NCI-H774 (cell line): Measurements from ENCODE around the gene RBBP4.
"Not testable (repeated sequence)": the region's sequence is repeated elsewhere in the genome, so short reads cannot be mapped to it uniquely, and the experiment has no call there.

Experiments used
- DNase-seq: peaks from one replicate; lab custom pipeline; 2025; lab: John Stamatoyannopoulos, UW

RBBP4 gene

DNA sequence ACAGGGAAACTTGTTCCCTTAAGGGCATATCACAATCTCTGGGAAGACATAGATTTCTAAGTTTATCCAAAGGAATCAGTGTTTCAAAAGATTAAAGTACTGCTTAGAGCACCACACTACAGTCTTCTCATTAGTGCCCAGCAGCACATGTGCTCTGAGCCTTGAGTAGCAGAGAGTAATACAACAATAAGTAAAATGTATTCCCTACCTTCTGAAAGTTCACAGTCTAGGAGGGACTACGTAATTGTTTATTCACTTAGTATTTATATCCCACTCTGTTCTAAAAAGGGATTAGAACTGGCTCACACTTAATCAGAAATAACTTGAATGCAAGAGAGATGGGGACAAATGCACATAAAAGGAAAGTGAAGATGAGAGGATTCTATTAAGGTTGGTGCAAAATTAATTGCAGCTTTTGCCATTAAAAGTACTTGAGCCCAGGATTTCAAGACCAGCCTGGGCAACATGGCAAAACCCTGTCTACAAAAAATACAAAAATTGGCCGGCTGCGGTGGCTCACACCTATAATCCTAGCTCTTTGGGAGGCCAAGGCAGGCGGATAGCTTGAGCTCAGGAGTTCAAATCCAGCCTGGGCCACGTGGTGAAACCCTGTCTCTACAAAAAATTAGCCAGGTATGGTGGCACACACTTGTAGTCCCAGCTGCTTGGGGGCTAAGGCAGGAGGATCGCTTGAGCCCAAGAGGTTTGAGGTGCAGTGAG is 42.6 kb downstream of the RBBP4 start:
- DNase-seq: no peak

DNA sequence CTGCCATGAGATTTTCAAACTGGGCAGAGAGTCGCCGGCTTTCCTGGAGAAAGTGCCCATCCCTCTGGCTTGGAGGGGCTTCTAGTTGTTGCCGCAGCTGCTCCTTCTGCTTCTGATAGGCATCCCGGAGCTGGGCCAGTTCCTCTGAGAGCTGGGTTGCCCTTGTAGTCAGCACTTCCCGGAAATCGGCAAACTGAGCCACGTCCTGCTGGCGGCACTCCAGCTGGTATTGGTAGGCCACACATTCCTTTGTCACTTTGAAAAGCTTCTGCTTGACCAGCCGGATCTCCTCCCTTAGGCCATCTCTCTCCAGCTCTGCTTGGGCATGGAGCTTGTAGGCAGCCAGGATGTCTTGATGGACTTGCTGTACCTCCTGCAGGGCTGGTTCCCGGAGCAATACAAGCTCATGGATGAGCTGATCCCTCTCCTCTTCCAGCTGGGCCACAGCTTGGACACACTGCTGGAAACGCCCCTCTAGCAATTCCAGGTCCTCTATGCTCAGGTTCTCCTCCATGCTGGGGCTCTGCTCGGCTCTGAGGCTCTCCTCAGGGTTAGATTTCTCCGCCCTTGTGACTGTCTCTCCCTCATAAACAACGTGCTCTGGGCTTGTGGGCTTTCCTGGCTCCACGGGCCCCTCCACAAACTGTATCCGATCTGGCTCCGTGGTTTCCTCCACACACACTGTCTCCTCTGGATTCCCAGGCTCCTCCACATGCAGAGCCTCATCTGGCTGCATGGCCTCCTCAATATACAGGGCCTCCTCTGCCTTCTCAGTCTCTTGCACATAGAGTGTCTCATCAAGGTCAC is 44.3 kb downstream of the RBBP4 start:
- DNase-seq: no peak

DNA sequence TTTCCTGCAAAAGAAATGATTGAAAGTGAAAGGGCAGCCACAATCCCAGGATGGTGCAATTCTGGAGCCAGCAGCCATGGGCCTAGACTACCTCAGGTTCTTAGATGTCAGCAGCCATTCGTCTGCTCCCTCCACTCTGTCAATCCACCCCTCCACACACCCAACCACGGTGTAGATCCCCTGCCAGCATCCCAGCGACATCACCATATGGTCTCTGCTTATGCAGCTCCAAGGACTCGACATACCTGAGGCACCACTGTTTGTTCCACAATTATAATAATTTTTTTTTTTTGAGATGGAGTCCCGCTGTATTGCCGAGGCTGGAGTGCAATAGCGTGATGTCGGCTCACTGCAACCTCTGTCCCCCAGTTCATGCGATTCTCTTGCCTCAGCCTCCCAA is 45.0 kb downstream of the RBBP4 start:
- no peak for DNase-seq

DNA sequence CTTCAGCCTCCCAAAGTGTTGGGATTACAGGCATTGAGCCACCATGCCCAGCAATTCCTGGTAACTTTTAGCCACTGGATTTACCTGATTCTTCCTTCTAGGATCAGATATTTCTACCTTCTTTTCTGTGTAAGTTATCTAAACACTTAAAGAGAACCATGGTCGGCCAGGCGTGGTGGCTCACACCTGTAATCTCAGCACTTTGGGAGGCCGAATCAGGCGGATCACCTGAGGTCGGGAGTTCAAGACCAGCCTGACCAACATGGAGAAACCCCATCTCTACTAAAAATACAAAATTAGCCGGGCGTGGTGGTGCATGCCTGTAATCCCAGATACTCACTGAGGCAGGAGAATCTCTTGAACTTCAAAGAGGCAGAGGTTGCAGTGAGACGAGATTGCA is 46.0 kb downstream of the RBBP4 start:
- not testable (repeated sequence) for DNase-seq

DNA sequence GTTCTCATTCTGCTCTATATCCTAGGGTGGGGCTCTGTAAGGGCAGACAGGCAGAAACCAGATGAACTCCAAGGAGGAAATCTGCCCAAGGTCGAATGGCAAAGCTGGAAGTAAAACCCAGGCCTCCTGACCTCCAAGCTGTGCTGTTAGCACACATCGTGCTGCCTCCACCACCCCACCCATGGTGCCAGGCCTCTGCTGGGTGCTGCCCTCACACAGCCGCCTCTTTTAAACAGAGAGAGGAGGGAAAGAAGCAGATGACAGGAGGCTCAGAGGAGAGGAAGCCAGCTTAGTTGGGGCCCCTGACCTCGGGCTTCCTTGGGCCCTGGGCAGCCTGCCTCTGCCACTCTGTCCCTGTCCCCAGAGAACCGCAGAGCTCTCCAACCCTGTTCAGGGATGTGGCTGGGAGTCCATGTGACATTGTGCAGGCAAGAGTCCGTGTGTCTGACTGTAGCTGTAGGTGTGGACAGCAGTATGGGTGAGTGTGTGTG is 50.5 kb downstream of the RBBP4 start:
- DNase-seq: no peak

DNA sequence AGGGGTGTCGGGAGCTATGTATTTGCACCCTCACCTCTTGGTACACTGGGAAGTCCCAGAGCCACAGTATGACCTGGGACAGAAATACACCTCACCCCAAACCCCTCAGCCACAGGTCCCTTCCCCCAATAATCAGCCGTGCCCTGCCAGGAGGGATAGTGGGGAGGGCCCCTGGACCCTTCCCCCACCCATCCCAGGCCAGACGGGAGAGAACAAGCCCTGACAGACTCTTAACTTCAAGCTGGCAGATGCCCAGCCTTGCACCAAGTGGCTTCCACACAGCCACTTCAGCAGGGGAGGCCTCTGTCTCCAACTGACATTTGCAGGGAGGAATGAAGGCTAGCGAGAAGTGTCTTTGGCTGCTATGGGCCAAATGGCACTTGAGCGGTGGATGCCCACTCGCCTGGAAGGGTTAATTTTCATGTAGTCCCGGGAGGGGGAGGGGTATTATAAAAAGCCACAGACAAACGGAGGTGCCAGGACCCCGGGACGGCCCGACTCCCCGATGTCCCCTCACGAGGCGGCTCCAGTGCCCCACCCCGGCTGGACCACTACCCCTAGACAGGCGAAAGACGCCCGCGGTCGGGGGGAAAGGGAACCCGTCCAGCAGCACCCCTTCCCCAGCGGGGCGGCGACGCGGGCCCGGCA is 51.1 kb downstream of the RBBP4 start:
- no peak for DNase-seq

DNA sequence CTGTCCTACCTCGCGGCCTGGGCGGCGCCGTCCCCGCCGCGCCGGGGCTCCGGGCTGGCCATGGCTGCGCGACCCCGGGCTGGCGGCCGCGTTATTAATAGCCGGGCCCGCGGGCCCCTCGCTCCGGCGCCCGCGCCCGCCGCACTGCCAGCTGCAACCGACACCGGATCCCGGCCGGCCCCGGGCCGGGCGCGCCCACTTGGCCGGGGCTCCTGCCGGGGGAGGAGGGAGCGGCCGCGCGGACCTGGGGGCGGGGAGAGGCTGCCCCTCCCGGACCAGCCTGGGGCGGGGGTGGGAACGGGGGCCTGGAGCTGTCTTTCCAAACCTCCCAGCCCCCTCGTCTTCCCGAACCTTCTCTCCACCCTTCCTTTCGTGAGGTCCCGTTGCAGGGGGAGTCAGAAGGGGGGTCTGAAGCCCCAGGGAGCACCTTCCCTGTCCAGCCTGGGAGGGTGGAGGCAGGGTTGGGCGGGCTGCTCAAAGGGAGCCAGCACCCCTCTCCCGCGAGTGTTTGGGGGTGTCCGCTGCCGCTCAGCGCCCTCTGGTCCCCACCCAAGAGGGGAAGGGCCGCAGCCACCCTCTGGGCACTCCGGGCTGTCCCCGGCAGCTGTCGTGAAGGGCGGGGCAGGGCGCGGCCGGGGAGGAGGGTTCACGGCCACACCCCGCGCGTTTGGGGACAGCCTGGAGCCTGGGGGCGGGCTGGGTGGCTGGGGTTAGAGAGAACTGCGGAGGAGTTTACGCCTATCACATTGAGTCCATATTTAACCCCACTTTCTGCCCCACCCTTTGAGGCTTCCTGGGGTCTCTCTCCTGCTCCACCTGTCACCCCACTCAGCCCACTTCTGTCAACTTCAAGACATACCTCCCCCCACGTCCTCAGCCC is 51.8 kb downstream of the RBBP4 start, which contains the start of gene SYNC:
SYNC (minus strand) TSS at position 172 of the 880 bp plus-strand sequence; CDS start at position 62, 110 bp downstream.
- DNase-seq: no peak

DNA sequence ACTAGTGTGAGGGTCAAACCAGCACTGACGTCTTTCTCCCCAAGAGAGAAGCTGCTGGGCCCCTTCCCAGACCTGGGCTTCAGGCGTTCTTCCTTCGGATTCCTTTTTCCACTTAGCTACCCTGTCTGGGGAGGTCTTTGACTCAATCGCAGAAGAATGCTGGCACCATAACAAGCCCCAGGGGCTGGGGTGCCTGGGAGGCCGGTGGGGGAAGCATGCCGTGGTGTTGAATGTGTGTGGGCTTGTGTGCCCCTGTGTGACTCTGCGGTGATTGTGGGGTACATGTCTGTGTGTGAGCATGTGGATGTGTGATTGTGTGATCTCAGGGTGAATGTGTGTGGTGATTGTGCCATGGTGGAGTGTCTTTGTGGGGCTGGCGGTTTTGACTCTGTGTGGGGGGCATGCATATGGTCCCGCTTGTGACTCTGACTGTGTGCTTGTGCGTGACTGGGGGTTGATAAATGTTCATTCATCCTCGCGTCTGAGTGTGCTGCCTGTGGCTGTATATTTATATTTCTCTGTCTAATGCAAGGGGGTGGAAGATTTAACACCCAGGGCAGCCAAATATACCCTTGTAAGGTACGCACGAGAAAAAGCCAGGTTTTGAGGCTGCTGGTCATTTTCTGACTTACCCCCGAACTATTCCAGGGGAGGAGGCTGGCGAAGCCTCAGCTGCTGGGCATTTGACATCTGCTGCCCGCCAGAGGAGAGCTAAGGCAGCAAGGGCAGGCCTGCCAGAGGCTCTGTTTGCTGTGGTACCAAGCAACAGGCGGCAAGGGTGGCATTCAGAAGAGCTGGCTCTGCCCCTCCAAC is 52.7 kb downstream of the RBBP4 start:
- no peak for DNase-seq

DNA sequence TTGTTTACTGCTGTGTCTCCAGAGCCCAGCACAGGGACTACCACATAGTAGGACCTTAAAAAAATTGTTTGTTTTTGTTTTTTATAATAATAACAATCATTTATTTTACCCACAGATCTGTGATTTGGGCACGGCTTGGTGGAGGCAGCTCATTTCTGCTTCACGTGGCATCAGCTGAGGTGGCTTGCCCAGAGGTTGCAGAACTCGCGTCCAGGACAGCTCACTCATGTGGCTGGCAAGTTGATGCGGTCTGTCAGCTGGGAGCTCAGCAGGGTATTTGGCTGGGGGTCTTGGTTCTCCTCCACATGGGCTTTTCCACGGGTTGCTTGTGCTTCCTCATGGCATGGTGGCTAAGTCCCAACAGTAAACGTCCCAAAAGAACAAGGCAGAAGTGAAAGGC is 54.5 kb downstream of the RBBP4 start:
- no peak for DNase-seq

DNA sequence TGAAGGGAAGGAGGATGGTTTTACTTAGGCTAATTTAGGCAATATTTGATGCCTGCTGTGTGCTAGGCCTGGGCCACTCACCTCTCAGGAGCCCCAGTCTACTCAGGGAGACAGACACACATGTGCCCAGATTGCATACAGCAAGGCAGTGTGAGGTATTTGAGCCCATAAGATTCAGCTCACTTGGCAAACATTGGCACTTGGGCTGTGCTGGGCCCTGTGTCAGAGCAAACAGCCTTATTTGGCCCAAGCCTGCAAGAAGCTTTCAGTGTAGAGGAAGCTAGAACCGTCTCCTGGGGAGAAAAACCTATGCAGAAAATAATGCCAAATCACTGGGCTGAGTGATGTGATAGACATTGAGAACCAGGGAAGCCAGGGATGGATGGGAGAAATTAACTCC is 55.5 kb downstream of the RBBP4 start:
- DNase-seq: no peak

DNA sequence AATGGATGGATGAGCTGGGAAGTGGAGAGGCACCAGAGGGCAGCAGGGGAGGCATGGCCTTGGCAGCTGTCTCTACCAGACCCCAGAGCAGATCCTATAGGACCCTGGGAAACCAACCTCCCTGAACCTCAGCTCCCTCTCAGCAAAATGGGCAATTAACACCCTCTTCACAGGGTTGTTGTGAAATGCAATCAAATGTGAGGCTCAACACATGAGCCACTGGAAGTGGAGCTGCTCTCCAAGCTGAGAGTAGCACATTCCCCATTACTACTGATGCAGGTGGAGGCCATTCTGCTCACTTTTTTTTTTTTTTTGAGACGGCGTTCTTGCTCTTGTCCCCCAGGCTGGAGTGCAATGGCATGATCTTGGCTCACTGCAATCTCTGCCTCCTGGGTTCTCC is 58.1 kb downstream of the RBBP4 start:
- DNase-seq: no peak

DNA sequence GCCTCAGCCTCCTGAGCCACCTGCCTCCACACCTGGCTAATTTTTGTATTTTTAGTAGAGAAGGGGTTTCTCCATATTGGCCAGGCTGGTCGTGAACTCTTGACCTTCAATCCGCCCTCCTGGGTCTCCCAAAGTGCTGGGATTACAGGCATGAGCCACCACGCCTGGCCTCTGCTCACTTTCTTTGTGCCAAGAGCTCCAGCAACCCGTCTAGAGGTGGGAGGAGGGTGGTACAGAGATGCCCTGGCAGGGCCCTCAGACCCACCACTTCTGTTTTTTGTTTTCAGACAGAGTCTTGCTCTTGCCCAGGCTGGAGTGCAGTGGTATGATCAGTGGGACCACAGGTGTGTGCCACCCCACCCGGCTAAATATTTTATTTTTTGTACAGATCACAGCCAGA is 58.5 kb downstream of the RBBP4 start:
- DNase-seq: no peak

DNA sequence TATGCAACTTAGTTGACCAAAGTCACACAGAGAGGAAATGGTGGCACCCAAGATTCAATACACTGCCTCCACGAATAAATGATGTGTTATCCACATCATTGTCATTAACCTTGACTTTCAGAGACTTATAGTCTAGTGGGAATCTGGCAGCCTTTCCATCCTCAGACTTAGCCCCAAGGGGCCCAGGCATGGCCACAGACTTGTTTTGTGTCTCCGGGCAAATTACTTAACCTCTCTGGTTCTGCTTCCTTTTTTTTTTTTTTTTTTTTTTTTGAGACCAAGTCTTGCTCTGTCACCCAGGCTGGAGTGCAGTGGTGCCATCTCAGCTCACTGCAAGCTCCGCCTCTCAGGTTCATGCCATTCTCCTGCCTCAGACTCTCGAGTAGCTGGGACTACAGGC is 60.2 kb downstream of the RBBP4 start:
- not testable (repeated sequence) for DNase-seq

DNA sequence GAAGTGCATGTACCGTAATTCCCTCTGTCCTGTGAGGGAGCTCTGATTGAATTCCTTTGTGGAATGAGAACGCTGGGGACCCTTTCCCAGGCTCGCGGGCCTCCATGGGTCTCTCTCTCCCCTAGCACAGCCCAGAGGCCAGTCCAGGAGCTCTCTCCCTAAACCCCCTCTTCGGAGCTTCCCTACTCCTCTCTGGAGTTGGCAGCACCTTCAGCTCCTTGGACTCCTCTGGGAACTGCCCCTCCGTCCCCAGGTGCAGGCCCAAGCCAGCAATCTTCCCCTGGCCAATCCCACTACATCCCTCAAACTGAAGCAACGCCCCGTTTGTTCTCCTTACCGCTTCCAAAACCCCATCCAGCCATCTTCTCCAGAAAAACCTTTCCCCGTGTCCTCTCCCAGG is 62.1 kb downstream of the RBBP4 start:
- DNase-seq: no peak

DNA sequence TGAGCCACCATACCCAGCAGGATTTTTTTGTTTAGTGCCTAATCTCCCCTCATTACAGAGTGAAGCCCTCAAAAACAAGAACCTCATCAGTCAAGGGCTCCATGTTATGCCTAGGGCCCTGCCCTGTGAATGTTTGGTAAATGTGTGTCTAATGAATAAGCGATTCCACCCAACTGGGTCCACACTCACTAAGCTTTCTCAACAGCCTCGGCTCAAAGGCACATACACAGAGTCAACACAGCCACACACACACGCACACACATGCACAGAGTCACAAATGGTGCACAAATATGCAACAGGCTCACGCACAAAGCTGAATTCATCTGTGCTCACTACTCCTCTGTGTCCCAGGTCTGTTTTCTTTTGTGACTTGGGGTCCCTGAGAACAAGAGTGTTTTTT is 63.3 kb downstream of the RBBP4 start:
- DNase-seq: no peak

DNA sequence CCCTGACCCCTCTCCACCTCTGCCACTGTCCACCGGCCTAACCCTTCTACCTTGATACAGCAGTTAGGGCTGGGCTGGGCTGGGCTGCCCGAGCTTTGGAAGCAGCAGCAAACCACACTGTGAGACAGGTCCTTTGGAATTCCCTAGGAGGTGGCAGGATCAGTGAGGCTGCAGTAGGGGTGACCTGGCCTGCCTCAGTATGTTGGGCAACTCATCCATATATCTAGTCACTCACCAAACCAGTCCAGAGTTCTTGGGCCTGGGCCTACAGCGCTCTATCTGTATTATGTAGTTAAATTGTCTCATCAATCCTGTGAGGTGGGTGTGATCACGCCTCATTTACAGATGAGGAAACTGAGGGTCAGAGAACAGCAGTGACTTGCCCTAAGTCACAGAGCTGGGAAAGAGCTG is 64.9 kb downstream of the RBBP4 start:
- DNase-seq: no peak

DNA sequence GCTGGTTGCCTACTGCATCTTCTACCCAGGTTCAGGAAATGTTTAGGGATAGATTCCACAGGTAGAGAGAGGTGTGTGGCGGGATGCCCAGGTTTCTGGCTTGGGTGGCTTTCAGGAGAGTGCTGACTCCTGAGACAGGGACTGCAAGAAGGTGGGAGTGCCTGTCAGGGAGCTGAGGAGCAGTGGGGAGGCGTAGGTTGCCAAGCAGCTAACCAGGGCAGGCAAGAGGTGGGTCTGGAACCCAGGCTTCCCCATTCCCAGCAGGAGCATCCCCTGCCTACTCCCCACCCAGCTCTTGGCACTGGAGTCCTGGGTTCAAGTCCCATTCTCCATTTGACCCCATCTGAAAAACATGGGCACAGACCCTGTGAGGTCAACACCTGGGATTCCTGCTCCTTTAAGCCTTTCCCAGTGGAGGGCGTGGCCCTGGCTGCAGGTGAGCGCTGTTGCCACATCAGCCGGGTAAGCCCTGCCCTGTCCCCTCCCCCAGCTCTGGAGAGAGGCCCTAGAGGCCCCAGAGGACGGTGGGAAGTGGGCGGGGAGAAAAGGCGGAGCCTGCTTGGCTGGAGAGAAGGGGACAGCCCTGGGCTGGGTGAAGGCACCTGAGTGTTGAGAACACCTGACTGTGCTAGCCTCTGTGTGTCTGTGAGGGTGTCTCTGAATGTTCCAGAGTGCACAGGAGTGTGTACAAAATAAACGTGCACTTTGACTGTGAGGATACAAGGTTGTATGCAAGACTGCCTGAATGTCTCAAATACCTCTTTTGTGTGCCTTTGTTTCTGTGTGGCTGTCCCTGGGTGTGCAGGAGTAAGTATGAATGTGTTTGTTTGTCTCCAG is 65.5 kb downstream of the RBBP4 start:
- DNase-seq: peak; percentile 100

DNA sequence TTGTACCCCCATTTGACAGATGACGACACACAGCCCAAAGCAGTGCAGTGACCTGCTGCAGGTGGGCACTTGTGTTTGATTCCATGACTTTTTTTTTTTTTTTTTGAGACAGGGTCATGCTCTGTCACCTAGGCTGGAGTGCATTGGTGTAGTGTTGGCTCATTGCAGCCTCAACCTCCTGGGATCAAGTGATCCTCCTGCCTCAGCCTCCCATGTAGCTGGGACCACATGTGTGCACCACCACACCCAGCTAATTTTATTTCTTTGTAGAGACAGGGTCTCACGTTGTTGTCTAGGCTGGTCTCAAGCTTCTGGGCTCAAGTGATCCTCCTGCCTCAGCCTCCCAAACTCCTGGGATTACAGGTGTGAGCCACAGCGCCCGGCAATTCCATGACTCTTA is 66.5 kb downstream of the RBBP4 start:
- no peak for DNase-seq

DNA sequence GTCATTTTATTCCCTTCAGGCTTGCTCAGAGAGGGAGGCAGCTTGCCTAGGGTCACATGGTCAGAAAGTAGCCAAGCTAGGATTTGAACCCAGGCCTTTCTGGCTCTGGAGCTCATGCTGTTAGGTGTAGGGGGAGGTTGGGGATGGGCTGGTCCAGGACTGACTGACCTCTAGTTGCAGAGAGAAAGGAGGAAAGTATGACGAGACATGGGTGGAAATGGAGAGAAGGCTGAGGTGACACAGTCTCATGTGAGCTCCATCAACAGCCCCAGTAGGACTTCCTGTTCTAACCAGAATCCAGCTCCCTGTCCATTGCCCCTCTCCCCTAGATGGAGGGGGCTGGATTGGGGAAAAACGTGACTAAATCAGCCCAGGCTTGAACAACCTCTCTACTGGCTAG is 67.0 kb downstream of the RBBP4 start:
- no peak for DNase-seq

DNA sequence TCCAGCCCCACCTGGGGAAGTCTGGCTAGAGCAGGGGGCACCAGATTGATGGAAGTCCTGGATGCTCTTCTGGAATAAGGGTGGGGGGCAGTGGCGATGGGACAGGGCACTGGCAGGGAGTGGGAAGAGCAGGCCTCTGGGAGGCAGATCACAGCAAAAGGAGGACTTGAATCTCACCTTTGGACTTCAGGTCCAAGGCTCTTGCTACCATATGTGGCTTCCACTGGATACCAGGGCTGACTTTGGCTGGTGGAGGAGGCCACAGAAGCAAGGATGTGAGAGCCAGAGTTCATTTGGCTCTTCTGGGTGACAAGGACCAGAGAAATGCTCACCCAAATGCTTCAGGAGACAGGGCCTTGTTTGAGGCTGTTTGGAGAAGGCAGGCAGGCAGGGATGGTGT is 67.5 kb downstream of the RBBP4 start:
- DNase-seq: no peak
